Erythroblast (primary cell): ENCODE measurements around the gene PIGH.

Source experiments
- GATA1 ChIP-seq: IDR thresholded peaks from 2 replicates; pipeline ENCODE4 v1.6.1; 2011; ENCODE audit warnings: low read depth, mild to moderate bottlenecking, control low read depth, low read length, moderate library complexity
- POLR2A ChIP-seq: IDR thresholded peaks from 2 replicates; pipeline ENCODE4 v1.6.1; 2011; ENCODE audit warnings: mild to moderate bottlenecking, low read length

GRCh38 chr14:67553547-67553946 lies 46.5 kb downstream of the PIGH start:
- no peak for TF ChIP-seq POLR2A
- no peak for TF ChIP-seq GATA1
